Measurements from ENCODE around the gene SLC16A6. TPM values are rescaled to one million over a fixed set of nuclear protein-coding genes. Genes with fewer than 3 reads are reported as not detected.

Gene SLC16A6
- total RNA-seq, 1 experiment from 2014 or later: 0.70 TPM

DNA sequence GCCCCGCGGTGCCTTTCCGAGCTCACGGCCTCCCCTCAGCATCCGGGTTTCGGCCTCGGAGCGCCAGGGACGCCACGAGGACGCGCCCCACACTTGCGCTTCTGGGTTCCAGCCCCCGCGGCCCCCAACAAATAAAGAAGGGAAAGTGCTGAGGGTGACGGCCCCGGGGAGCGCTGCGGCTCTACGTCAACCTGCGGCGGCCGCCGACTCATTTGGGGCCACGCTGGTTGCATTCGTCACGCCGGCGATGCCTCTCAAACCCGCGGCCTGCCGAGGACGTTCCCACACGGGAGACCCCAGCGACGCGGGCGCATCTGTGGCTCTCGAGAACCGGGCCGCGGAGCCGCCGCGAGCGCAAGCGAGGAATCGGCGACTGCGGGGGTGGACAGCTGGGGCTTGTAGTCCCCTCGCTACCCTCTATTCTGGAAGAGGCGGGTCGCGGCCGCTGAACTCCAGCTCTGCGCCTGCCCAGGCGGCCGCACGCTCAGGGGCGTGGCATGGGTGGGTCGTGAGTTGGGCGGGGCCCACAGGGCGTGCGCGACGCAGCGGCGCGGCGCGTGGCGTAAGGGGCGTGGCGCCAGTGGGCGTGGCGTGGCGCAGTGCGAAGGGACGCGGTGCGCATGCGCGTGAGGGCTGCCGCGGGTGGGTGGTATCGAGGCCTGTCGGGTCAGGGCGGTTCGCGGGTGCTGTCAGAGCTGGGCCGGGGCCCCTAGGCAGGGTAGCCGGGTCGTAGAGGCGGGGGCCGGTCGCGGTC, 43.3 kb downstream of the SLC16A6 start, which contains the start of gene AMZ2:
AMZ2 (plus strand) TSS at position 599 of the 754 bp plus-strand sequence. CDS start 2,145 bp downstream, outside the sequence.
- H3K4me1 ChIP-seq (replicated peaks; ENCODE audit: insufficient read depth): peaks cover 10% of the 10 kb centered on the region
- peak within 1 kb of the TSS; percentile 63 for H3K27ac ChIP-seq
- H4K20me1 ChIP-seq (ENCODE audit: insufficient read depth): no peaks in the 10 kb centered on the region
- H3F3A ChIP-seq (ENCODE audit: insufficient read depth, low read depth): peaks cover 20% of the 10 kb centered on the region; the same call in 1 of the 2 replicates
- peak within 1 kb of the TSS; percentile 81 for H3K4me2 ChIP-seq
- no peaks in the 10 kb centered on the region for H3K27me3 ChIP-seq (ENCODE audit: insufficient read depth, low read depth)
- H3K79me2 ChIP-seq (ENCODE audit: low read depth): no peaks in the 10 kb centered on the region; the same call in 1 of the 2 replicates
- TF ChIP-seq CTCF (conservative IDR thresholded peaks at IDR 0.05): no peak
- no peak for TF ChIP-seq EZH2 (IDR thresholded peaks at IDR 0.05; ENCODE audit: low read depth)
- 0 out of 2 replicates have a peak, but pooled peaks cover 6% of the 10 kb centered on the region for H3K36me3 ChIP-seq (ENCODE audit: low read depth)
- BruUV-seq (replicated peaks): no TSS peak
- no peaks in the 10 kb centered on the region for H3K9me3 ChIP-seq (ENCODE audit: insufficient read depth, low read depth)
- peak within 1 kb of the TSS; percentile 92 for H2AFZ ChIP-seq
- ChIA-PET CTCF (interaction anchor here (0.6 to 1.6 kb wide), 4 partner anchors 26 to 228 kb away, joined by 3 to 25 read pairs (median 8); no protein-coding TSS in a partner anchor), POLR2A (ENCODE audit: unreplicated experiment) (interaction anchor here (0.5 to 0.6 kb wide), 5 partner anchors 13 to 600 kb away, joined by 3 to 6 read pairs (median 3); no protein-coding TSS in a partner anchor)
- intact Hi-C loops (cut with micrococcal nuclease; ENCODE audit: unreplicated experiment): loop anchor here (1.0 to 2.0 kb wide), 2 partner anchors 47 to 210 kb away; partner anchors contain the start of gene WIPI1
- DNase-seq: peak; percentile 65 to 94
- H3K4me3 ChIP-seq: peak within 1 kb of the TSS; percentile 80
- no peaks in the 10 kb centered on the region for H3K9me2 ChIP-seq (ENCODE audit: insufficient read depth)

- H3K4me1 ChIP-seq (replicated peaks; ENCODE audit: insufficient read depth): peaks cover 10% of the 10 kb centered on the region
- H3K4me3 ChIP-seq: peak overlapping the region; percentile 80; the same call in 1 of the 2 replicates
- no peaks in the 10 kb centered on the region for H4K20me1 ChIP-seq (ENCODE audit: insufficient read depth)
- H3K79me2 ChIP-seq (ENCODE audit: low read depth): no peaks in the 10 kb centered on the region; the same call in 1 of the 2 replicates
- peak overlapping the region; percentile 81 for H3K4me2 ChIP-seq
- no peak overlapping the region for H3K27ac ChIP-seq
- no peak overlapping the region for H2AFZ ChIP-seq
- intact Hi-C loops (cut with micrococcal nuclease; ENCODE audit: unreplicated experiment): loop anchor here (1.0 to 2.0 kb wide), 2 partner anchors 46 to 211 kb away; partner anchors contain the start of gene WIPI1
- no peaks in the 10 kb centered on the region for H3K27me3 ChIP-seq (ENCODE audit: insufficient read depth, low read depth)
- H3K9me2 ChIP-seq (ENCODE audit: insufficient read depth): no peaks in the 10 kb centered on the region
- H3F3A ChIP-seq (ENCODE audit: insufficient read depth, low read depth): peaks cover 20% of the 10 kb centered on the region; the same call in 1 of the 2 replicates
- POLR2A ChIA-PET (ENCODE audit: unreplicated experiment): interaction anchor here (0.6 kb wide), 1 partner anchor 599 kb away, joined by 6 read pairs; no protein-coding TSS in a partner anchor
- BruUV-seq (replicated peaks): TSS peak; percentile 78
- DNase-seq: no peak
- no peak for TF ChIP-seq EZH2 (IDR thresholded peaks at IDR 0.05; ENCODE audit: low read depth)
- TF ChIP-seq CTCF (conservative IDR thresholded peaks at IDR 0.05): no peak
- H3K36me3 ChIP-seq (ENCODE audit: low read depth): 0 out of 2 replicates have a peak, but pooled peaks cover 6% of the 10 kb centered on the region
- CTCF ChIA-PET: interaction anchor here (1.6 kb wide), 1 partner anchor 212 kb away, joined by 14 read pairs; no protein-coding TSS in a partner anchor
- H3K9me3 ChIP-seq (ENCODE audit: insufficient read depth, low read depth): no peaks in the 10 kb centered on the region
Observed at GRCh38 chr17:68246271-68247028, 44.5 kb downstream of the SLC16A6 start.

Measured in PC-9 (cell line).